Prostate gland (tissue), 2 donors: ENCODE measurements around the gene HNRNPR.
A peak's percentile ranks its signal among the peaks of the same experiment; 100 is the strongest.

Experiments used
- CTCF ChIP-seq, 4 experiments: fragments of 200-600 bp in 2 of 4; fragments of 450-650 bp in 2 of 4; sonication (generic) in 2 of 4; IDR thresholded peaks; 1 replicate in 3 of 4; 2 replicates in 1 of 4; pipeline ENCODE4 v1.5.1; 2016 to 2019; ENCODE audit warnings: antibody characterized with exemption in 4 of 4, mild to moderate bottlenecking in 2 of 4, moderate library complexity in 2 of 4
- POLR2A ChIP-seq: fragments of 450-650 bp; IDR thresholded peaks from one replicate; pipeline ENCODE4 v1.6.1; 2016; ENCODE audit warnings: antibody characterized with exemption, mild to moderate bottlenecking

DNA sequence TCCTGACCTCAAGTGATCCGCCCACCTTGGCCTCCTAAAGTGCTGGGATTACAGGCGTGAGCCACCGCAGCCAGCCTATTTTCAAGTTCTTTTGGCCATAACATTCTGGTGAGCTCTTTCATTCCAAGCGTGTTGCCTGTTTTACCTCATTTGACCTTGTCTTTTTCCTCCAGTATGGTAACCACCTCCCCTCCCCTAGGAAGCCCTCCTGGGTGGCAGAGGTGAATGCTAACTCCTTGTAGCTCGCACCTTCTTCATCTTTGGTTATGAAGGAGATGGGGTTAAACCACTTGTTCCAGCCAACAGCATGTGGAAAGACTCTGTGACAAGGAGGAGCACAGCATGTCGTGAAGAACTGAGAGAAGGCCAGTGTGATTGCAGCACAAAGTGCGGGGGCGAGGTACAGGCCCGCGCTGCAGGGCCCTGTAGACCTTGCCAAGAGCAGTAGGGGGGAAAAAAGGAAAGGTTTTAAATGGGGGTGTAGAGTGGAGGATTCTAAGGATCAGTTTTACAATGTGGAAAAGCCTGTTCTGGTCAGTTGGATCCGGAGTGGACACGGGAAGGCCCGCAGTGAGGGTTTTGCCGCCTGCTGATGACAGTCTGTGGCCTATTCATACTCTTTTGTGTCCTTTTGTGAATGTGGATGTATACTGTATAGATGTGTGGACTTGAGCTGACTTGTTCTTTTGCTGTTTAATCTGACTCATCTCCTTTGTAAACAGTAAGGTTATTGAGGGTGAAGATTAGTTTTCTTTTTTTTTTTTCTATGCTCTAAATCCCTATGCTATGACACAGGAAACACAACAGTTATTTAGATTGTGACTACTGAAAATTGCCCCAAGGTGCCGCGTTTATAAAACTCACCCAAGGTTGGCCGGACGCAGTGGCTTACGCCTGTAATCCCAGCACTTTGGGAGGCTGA lies 33.1 kb upstream of the HNRNPR start:
- no peak for TF ChIP-seq POLR2A
- TF ChIP-seq CTCF (IDR thresholded peaks at IDR 0.05), result peak in 1 of 4 experiments; percentile 9
